Erythroblast (primary cell): ENCODE measurements around the gene KRTAP5-4.

Experiments used
- GATA1 ChIP-seq: IDR thresholded peaks from 2 replicates; pipeline ENCODE4 v1.6.1; 2011; ENCODE audit warnings: low read depth, mild to moderate bottlenecking, control low read depth, low read length, moderate library complexity
- POLR2A ChIP-seq: IDR thresholded peaks from 2 replicates; pipeline ENCODE4 v1.6.1; 2011; ENCODE audit warnings: mild to moderate bottlenecking, low read length

GRCh38 chr11:1650918-1651262 lies 29.0 kb upstream of the KRTAP5-4 start:
- TF ChIP-seq POLR2A = no peak
- TF ChIP-seq GATA1 = no peak
